ENCODE measurements around the gene UBXN6.

The UBXN6 gene

GRCh38 chr19:4455719-4456475 lies 1.7 kb downstream of the UBXN6 start:
- peak; percentile 40 for DNase-seq

- DNase-seq = no peak
These were observed 2.6 kb downstream of the UBXN6 start for GRCh38 chr19:4454747-4455718.

DNA sequence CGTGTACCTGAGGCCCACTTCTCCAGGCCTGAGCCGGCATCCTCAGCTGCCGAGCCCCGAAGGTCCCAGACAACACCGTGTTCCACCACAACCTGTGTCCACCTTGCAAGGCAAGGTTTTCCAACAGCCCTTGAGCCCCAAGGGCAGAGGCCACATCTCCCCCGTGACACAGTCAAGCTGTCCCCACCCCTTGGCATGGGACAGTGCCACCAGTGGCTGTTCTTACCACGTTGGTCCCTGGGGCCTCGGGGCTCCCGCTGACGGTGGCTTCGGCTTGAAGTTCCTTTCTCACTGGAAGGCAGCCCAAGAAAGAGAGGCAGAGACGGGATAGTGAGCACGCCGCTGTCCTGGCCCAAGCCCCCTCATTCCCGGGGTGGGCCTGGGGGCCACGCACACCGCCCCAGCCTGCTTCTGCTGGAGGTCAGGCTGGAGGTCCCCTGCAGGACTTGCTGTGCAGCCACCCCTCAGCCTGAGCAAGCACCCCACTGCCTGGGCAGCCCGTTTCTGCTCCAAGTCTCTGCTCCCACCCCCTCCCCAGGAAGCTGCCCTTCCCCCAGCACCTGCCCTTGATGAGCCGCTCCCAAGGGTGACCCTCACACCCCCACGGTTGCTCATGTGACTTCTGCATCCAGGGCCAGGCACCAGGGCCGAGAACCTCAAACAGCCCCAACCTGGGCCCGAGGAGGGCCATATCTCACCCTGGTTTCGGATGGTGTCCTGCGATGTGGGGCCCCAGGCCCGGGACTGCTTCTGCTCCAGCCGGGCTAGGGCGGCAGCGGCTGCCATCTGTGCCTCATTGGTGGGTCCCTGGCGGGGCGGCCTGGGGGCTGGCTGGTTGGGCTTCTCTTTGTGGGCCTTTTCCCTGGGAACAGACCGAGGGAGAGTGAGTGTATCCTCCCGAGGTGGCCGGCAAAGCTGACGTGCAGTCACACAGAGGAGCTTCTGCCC lies 4.1 kb downstream of the UBXN6 start:
- no peak for DNase-seq

DNA sequence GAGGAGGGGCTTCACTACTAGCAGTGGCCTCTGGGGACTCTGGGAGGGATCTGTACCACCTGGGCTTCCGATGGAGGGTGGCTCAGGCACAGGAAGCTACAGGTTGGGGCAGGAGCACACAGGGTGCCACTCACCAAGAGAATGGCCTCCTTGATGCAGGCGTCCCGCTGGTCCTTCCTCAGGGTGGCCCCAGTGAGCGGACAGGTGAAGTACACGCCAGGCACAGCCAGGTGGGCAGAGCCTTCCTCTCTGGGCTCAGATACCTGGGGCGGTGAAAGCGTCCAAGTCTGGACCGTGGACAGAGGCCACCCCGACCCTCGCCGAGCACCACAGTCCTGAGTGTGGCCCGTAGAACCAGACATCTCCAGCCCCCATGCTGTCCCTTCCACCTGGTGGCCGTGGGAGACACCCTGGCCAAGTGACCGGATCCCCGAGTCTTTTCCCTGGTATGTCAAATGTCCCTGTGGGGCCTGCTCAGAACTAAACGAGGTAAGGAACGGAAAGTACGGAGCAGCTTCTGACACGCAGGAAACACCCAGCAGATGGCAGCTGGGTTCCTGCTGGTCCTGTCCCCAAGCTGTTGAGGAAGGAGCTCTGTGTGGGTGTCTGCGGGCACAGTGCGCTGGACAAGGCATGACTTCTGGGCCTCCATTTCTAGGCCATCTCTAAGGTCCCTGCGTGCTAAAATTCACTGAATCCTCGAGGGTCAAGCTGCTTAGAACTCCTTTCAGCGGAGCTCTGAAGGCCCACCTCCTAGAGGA lies 5.2 kb downstream of the UBXN6 start:
- no peak for DNase-seq

- DNase-seq = no peak
These were observed 8.0 kb downstream of the UBXN6 start for GRCh38 chr19:4449639-4450028.

GRCh38 chr19:4449022-4449638 lies 8.5 kb downstream of the UBXN6 start:
- no peak for DNase-seq

- no peak for DNase-seq
These were observed 9.2 kb downstream of the UBXN6 start for GRCh38 chr19:4448147-4448985.

DNA sequence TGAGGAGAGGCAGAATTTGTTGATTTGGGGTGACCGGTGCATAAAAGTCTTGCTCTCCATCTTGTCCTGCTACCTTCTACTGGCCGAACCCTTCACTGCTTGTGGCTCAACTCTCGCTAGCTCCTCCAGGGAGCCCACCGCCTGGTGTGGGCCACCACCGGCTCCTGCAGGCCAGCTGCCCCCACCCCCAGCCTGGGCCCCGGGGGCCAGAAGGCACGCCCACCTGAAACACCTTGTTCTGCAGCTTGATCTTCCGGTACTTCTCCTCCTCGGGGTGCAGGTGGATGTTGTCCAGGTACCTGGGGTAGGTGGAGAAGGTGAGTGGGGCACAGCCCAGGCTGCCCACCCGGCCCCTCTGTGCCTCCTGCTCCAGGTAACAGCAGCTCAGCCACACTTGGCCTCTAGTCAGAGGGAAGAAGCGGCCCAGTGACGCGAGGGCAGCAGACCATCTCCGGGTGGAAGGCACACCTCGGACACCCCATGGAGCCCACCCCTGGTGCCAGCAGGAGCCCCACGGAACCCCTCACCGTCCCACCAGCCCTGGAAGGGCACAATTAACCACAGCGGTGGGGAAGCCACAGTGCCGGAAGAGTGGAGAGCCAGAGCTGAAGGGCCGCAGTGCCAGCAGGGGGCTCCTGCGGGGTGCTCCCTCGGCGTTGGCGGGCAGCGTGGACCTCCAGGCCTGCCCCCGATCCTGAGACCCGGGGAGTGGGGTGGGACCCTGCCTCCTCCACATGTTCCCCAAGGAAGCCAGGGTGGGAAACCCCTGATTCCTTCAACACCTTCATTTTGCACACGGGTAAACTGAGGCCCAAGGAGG lies 10.1 kb downstream of the UBXN6 start:
- DNase-seq = no peak

- DNase-seq = no peak
These were observed 10.8 kb downstream of the UBXN6 start for GRCh38 chr19:4446704-4447200.

- no peak for DNase-seq
These were observed 11.5 kb downstream of the UBXN6 start for GRCh38 chr19:4445963-4446703.

- DNase-seq = no peak
These were observed 12.5 kb downstream of the UBXN6 start for GRCh38 chr19:4444765-4445741.

GRCh38 chr19:4443966-4444764 lies 13.4 kb downstream of the UBXN6 start:
- DNase-seq = no peak

DNA sequence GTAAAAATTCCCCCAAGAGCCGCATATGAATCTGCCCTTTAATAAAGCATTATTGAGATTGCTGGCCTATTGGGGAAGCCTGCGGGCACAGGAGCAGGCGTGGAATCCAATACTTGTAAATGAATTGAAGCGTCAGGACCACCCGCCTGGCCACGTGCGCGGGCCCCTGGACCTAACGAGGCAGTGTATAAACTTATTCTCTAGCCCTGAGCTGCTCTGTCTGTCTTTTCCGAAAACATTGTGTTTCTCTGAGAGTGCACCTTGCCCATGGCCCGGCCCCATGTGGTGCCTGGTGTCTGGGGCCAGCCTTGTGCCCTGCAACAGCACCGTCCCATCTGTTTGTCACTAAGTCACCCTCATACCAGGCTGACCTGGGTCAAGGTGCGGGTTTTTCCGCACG lies 14.4 kb downstream of the UBXN6 start:
- no peak for DNase-seq

DNA sequence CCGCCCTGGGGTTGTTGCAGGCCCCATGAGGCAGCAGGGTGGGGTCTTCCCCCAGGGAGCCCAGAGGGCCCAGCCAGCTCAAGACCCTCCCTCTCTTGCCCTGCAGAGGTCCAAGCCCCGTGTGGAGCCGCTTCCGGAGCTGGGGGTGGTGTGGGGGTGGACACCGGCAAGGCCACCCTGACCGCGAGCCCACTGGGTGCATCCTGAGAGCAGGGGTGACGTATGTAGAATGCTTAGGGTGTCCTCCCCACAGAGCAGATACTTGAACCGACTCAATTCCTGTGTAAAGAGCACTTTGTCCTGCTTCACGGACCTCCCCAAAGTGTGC lies 14.8 kb downstream of the UBXN6 start:
- DNase-seq = no peak

- DNase-seq = no peak
These were observed 15.4 kb downstream of the UBXN6 start for GRCh38 chr19:4441994-4442818.

DNA sequence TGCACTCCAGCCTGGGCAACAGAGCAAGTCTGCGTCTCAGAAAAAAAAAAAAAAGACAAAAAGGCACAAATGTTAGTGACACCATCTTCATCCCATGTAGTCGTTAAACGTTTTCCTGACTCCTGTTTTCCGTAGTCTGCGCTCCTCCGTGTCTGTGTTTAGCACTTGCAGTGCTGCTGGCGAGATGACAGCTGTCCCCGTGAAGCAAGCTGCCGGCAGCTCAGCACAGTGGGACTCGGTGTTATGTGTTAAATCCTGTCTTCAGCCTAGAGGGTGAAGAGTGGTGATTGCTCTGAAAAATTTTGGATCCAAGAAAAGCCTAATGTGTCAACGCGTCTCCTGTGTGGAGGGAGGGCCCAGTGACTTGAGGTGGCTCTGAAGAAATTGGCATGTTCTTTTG lies 18.4 kb downstream of the UBXN6 start:
- DNase-seq = no peak

All from NCI-H345 (cell line).